Lower leg skin (tissue), 4 donors: ENCODE results near the gene EPHA6. TPM values are rescaled to one million over a fixed set of nuclear protein-coding genes. Genes with fewer than 3 reads are reported as not detected.

Source experiments
- DNase-seq, 2 donors: peaks; one replicate each; pipeline ENCODE4 v3.0.0-alpha.2; 2019; ENCODE audit warnings: low spot score in 2 of 2
- H3K4me3 ChIP-seq: fragments of 200-600 bp; sonication (generic); 2 replicates; pipeline ENCODE4 v1.5.1; 2017; ENCODE audit warnings: mild to moderate bottlenecking, low read depth; ENCODE audit not compliant: poor library complexity, severe bottlenecking
- POLR2A ChIP-seq, 2 donors: fragments of 450-650 bp; IDR thresholded peaks; one replicate each; pipeline ENCODE4 v1.6.1; 2016 to 2017; ENCODE audit warnings: antibody characterized with exemption in 2 of 2, mild to moderate bottlenecking in 1 of 2, moderate library complexity in 1 of 2
- WGBS, 2 donors: methylation state at CpG; one replicate each; pipeline ENCODE4 v1.1.5; 2018; 5-methylcytosine and 5-hydroxymethylcytosine counted together
- intact Hi-C: fragments of 100-400 bp; cut with DNase I; formaldehyde crosslinking; loops from one replicate; pipeline ENCODE4 v1.15.0; 2023; ENCODE audit warnings: low total_unique reads
- total RNA-seq, 4 donors: library from RNA; depleted of rRNA; stranded (reverse); fragments of >200 nt; gene quantifications; one replicate each; pipeline ENCODE4 v1.1.0, GENCODE V29; 2016
- TF ChIP-seq, protein P1 (sequence below), 3 donors: fragments of 450-650 bp; IDR thresholded peaks; one replicate each; pipeline ENCODE4 v1.5.1; 2016; ENCODE audit warnings: antibody characterized with exemption in 3 of 3, mild to moderate bottlenecking in 3 of 3, moderate library complexity in 2 of 3

Gene EPHA6
- total RNA-seq, 4 donors from 2014 or later: 0.23 TPM; not detected in 3

DNA sequence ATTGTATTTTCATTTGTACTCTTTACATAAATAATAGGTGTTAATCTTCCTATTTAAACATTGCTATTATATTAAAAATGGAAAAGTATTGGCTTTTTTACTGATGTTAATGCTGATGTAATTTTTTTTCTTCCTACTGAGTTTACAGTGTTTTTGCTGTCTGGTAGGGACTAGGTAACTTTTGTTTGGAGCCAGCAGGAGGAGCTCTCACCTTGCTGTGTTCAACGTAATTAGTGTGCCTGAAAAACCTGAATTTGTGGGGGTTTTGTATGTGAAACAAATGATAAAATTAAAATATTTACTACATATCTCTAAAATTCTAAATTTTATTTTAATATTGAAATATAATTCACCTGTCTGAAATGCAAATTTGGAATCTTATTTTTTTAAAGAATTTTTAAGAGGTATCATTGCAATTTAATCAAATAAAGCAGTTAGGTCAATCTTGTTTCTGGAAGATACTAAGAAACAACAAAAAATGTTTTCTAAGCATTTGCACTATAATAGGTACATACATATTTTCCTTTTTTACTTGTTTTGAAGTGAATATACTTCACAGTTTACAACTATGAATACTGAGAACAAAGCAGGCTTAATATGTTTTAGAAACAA is 48.8 kb downstream of the EPHA6 start:
- DNase-seq: no peak
- intact Hi-C loops: no loop called here
- 2 to 8% methylated on average over 1 of the region's 1 CpG for WGBS, 2 donors

DNA sequence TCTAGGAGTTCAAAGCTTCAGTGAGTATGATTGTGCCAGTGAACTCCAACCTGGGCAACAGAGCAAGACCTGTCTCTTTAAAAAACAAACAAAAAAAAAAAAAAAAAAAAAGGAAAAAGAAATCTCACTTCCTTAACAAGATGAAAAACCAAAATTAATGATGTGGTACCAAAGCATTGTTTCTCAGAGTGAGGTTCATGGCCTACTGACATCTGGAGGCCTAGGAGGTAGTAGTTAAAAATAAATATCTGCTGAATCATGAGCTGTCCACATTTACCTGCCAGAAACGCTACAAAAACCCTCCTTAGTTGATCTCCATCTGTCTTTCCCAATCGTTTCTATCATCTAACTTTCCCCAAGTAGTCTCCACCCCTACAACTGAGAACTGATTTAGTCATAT is 51.2 kb downstream of the EPHA6 start:
- 27 to 43% methylated on average over 2 of the region's 2 CpGs for WGBS, 2 donors
- TF ChIP-seq, protein P1, sequence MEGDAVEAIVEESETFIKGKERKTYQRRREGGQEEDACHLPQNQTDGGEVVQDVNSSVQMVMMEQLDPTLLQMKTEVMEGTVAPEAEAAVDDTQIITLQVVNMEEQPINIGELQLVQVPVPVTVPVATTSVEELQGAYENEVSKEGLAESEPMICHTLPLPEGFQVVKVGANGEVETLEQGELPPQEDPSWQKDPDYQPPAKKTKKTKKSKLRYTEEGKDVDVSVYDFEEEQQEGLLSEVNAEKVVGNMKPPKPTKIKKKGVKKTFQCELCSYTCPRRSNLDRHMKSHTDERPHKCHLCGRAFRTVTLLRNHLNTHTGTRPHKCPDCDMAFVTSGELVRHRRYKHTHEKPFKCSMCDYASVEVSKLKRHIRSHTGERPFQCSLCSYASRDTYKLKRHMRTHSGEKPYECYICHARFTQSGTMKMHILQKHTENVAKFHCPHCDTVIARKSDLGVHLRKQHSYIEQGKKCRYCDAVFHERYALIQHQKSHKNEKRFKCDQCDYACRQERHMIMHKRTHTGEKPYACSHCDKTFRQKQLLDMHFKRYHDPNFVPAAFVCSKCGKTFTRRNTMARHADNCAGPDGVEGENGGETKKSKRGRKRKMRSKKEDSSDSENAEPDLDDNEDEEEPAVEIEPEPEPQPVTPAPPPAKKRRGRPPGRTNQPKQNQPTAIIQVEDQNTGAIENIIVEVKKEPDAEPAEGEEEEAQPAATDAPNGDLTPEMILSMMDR (IDR thresholded peaks at IDR 0.05): no peak
- TF ChIP-seq POLR2A (IDR thresholded peaks at IDR 0.05): no peak
- intact Hi-C loops: no loop called here
- H3K4me3 ChIP-seq: no peak overlapping the region
- DNase-seq: no peak

More for the DNA sequence above, 48.8 kb downstream of the EPHA6 start:
- H3K4me3 ChIP-seq: no peak overlapping the region
- TF ChIP-seq POLR2A (IDR thresholded peaks at IDR 0.05): no peak
- TF ChIP-seq, protein P1 (IDR thresholded peaks at IDR 0.05): no peak

DNA sequence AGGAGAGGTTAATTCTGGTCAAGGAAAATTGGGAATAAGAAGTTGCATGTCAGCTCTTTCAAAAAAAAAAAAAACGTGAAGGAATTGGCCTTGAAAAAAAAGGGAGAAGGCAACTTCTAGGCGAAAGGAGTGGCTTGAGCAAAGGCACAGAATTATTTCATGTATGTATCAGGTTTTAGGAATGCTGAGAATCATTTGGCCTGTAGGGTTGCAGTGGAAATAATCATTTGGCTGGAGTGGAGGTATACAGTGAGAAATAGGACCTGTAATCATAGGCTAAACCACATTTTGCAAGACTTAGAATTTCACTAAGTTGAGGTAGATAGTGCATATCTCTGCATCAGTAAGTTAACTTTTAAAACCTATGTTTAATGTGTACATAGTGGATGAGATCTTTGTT is 54.9 kb downstream of the EPHA6 start:
- intact Hi-C loops: no loop called here
- no peak for DNase-seq
- TF ChIP-seq, protein P1 (IDR thresholded peaks at IDR 0.05): no peak
- no peak for TF ChIP-seq POLR2A (IDR thresholded peaks at IDR 0.05)
- H3K4me3 ChIP-seq: no peak overlapping the region
- 56 to 68% methylated on average over 2 of the region's 2 CpGs for WGBS, 2 donors

DNA sequence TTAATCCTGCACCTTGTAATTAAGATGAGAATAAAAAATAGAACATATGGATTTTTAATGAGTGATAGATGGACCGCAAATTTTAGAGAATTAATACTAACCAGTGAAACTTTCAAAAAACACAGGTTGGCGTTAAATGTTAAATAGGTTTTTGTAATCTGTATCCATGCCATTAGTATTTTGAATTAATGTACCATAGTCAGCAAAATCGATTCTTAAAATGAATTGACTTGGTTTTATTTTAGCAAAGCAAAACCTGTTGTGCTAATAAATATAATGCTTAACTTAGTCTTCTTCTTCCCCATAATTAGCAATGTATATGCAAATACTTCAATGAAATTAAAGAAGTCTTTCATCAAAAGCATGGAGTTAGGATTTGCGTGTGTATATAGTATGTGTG is 63.1 kb downstream of the EPHA6 start:
- intact Hi-C loops: no loop called here
- 92 to 97% methylated on average over 4 of the region's 4 CpGs for WGBS, 2 donors
- DNase-seq: no peak
- TF ChIP-seq POLR2A (IDR thresholded peaks at IDR 0.05): no peak
- TF ChIP-seq, protein P1 (IDR thresholded peaks at IDR 0.05): no peak
- H3K4me3 ChIP-seq: no peak overlapping the region

DNA sequence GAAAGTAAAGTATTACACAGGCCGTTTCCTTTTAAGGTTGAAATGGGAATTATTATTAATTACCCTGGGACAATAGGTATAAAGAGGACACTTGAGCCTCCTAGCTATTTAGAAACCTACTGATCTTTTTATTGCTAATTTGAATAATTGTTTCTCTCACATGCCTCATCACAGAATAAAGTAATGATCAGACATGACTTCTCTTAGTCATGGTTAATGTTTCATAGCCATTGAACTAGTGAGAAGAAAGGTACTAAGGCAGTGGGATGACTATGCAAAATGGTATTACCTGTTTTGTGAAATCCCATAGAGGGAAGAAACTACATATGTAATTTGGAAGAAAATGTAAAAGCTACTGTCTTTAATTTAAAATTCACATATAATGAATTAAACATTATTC is 85.6 kb downstream of the EPHA6 start:
- 54 to 68% methylated on average over 1 of the region's 1 CpG for WGBS, 2 donors
- TF ChIP-seq, protein P1 (IDR thresholded peaks at IDR 0.05): no peak
- TF ChIP-seq POLR2A (IDR thresholded peaks at IDR 0.05): no peak
- intact Hi-C loops: no loop called here
- DNase-seq: no peak
- no peak overlapping the region for H3K4me3 ChIP-seq

DNA sequence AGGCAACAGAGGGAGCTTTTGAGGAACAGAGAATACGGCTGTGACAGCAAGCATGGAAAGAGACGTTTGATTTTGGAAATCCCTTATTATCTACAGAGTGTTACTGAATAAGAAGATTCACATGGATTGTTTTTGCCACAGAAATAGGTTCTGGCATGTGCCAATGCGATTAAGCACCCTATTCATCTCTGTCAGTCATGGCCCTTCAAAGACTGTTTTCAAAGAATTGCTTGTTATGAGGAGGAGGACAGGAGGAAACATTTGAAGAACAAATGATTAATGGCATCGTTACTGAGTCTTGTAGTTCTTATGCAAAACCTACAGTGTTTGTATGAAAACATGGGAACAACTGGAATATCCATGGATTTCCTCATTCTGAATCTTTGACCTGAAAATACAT is 86.2 kb downstream of the EPHA6 start:
- no peak overlapping the region for H3K4me3 ChIP-seq
- TF ChIP-seq, protein P1 (IDR thresholded peaks at IDR 0.05): no peak
- TF ChIP-seq POLR2A (IDR thresholded peaks at IDR 0.05): no peak
- no peak for DNase-seq
- intact Hi-C loops: no loop called here
- 42 to 45% methylated on average over 4 of the region's 4 CpGs for WGBS, 2 donors
